Panc1 (cell line): ENCODE results near the gene TRABD2B. TPM values are rescaled to one million over a fixed set of nuclear protein-coding genes. Genes with fewer than 3 reads are reported as not detected.

ENCODE experiments used
- ATAC-seq: fragments of 200-7000 bp; cut with Tn5 transposase; 2 replicates; pipeline ENCODE4 v1.9.1; 2020; ENCODE audit warnings: mild to moderate bottlenecking, moderate library complexity
- BruUV-seq: library from RNA; stranded (reverse); fragments of 400-500 nt; replicated peaks from 2 replicates; lab custom pipeline; 2021; lab: Mats Ljungman, UMichigan
- CTCF ChIA-PET: fragments of 300-600 bp; sonication (Branson Sonifier 250); formaldehyde crosslinking; loops from one replicate; lab custom pipeline; 2022; ENCODE audit warnings: antibody characterized with exemption; lab: Charles Lee
- POLR2A ChIA-PET: fragments of 300-600 bp; sonication (Branson Sonifier 250); formaldehyde crosslinking; loops from one replicate; lab custom pipeline; 2022; ENCODE audit warnings: antibody characterized with exemption; lab: Charles Lee
- DNase-seq: peaks from one replicate; pipeline ENCODE4 v3.0.0-alpha.2; 2010; ENCODE audit warnings: low read depth, low spot score
- H3K27ac ChIP-seq: 2 replicates; pipeline ENCODE4 v1.5.1; 2011; ENCODE audit warnings: mild to moderate bottlenecking, low read length, inconsistent platforms
- H3K27me3 ChIP-seq: fragments of 200-500 bp; sonication (Bioruptor generic); 2 replicates; pipeline ENCODE4 v1.6.0; 2014; ENCODE audit warnings: low read length, inconsistent platforms; ENCODE audit not compliant: control insufficient read depth, insufficient read depth
- H3K36me3 ChIP-seq: fragments of 200-500 bp; sonication (Bioruptor generic); 2 replicates; pipeline ENCODE4 v1.5.1; 2014; ENCODE audit warnings: inconsistent platforms, mild to moderate bottlenecking, low read length, moderate library complexity; ENCODE audit not compliant: control insufficient read depth, insufficient read depth
- H3K4me1 ChIP-seq: 2 replicates; pipeline ENCODE4 v1.5.1; 2011; ENCODE audit warnings: inconsistent platforms, mild to moderate bottlenecking, low read length, moderate library complexity; ENCODE audit not compliant: control insufficient read depth, insufficient read depth
- H3K4me3 ChIP-seq, 2 experiments: 2 replicates each; pipeline ENCODE4 v1.5.1; 2011 to 2012; ENCODE audit warnings: low read depth in 2 of 2, low read length in 2 of 2, mild to moderate bottlenecking in 2 of 2, inconsistent platforms in 1 of 2, moderate library complexity in 1 of 2
- H3K9me3 ChIP-seq: fragments of 200-500 bp; sonication (Bioruptor generic); 2 replicates; pipeline ENCODE4 v1.5.1; 2014; ENCODE audit warnings: low read depth, mild to moderate bottlenecking, inconsistent platforms, low read length, moderate library complexity; ENCODE audit not compliant: control insufficient read depth, insufficient read depth
- CTCF ChIP-seq: fragments of 450-650 bp; IDR thresholded peaks from 2 replicates; pipeline ENCODE4 v1.5.1; 2017; ENCODE audit warnings: mild to moderate bottlenecking
- POLR2AphosphoS5 ChIP-seq: IDR thresholded peaks from 2 replicates; pipeline ENCODE4 v1.6.1; 2012; ENCODE audit warnings: mild to moderate bottlenecking, low read depth, low read length, moderate library complexity
- REST ChIP-seq, 2 experiments: IDR thresholded peaks; 2 replicates each; pipeline ENCODE4 v1.6.1; 2011 to 2012; ENCODE audit warnings: low read depth in 2 of 2, control low read depth in 1 of 2, low read length in 1 of 2, mild to moderate bottlenecking in 1 of 2, moderate library complexity in 1 of 2; ENCODE audit not compliant: insufficient read depth in 1 of 2
- SIN3A ChIP-seq: IDR thresholded peaks from 2 replicates; pipeline ENCODE4 v1.6.1; 2012; ENCODE audit warnings: low read depth, mild to moderate bottlenecking, low read length, moderate library complexity, borderline replicate concordance; ENCODE audit not compliant: insufficient read depth
- TCF7L2 ChIP-seq: IDR thresholded peaks from 2 replicates; pipeline ENCODE4 v1.6.1; 2011; ENCODE audit warnings: mild to moderate bottlenecking, low read depth, low read length, inconsistent platforms
- in situ Hi-C: cut with HindIII; loops from 2 replicates; pipeline ENCODE4 v1.10.0; 2016; ENCODE audit warnings: low sequenced_read_pairs, low pct_unique_long_range_greater_than_20kb
- intact Hi-C: fragments of 100-400 bp; cut with micrococcal nuclease; formaldehyde crosslinking; loops from one replicate; pipeline ENCODE4 v1.10.0; 2022; ENCODE audit not compliant: unreplicated experiment
- total RNA-seq: library from RNA; stranded (reverse); gene quantifications from one replicate; pipeline ENCODE4 v1.2.1, GENCODE V29; 2021; ENCODE audit not compliant: unreplicated experiment

The TRABD2B gene
- total RNA-seq, 1 experiment from 2014 or later, result not detected

- in situ Hi-C loops (no loop called here), intact Hi-C loops (no loop called here)
- ChIA-PET CTCF (interaction anchor here (0.6 kb wide), 1 partner anchor 23 kb away, joined by 3 read pairs; no protein-coding TSS in a partner anchor), POLR2A (no interaction called here)
- ATAC-seq (no peak), DNase-seq (no peak)
- Histone ChIP-seq H3K36me3 (no peaks in the 10 kb centered on the region), H3K27me3 (peaks cover 37% of the 10 kb centered on the region), H3K4me3 (no peak overlapping the region), H3K9me3 (no peaks in the 10 kb centered on the region), H3K27ac (no peak overlapping the region), H3K4me1 (no peaks in the 10 kb centered on the region)
- TF ChIP-seq TCF7L2 (no peak), CTCF (no peak), POLR2AphosphoS5 (no peak), SIN3A (no peak), REST (IDR thresholded peaks at IDR 0.05; ENCODE audit: insufficient read depth in 1 of 2, low read depth in 2 of 2, low read length in 1 of 2) (no peak)
- BruUV-seq, result no TSS peak
Observed at GRCh38 chr1:47987601-47988000, 9.6 kb downstream of the TRABD2B start.

GRCh38 chr1:47986761-47987200, 10.4 kb downstream of the TRABD2B start:
- BruUV-seq, result no TSS peak
- CTCF ChIA-PET, result interaction anchor here (0.6 kb wide), 1 partner anchor 23 kb away, joined by 3 read pairs; no protein-coding TSS in a partner anchor
- POLR2A ChIA-PET, result no interaction called here
- Histone ChIP-seq H3K9me3 (no peaks in the 10 kb centered on the region), H3K27ac (no peak overlapping the region), H3K27me3 (peaks cover 37% of the 10 kb centered on the region), H3K4me1 (no peaks in the 10 kb centered on the region), H3K4me3 (no peak overlapping the region), H3K36me3 (no peaks in the 10 kb centered on the region)
- DNase-seq (no peak), ATAC-seq (no peak)
- TF ChIP-seq TCF7L2, result no peak
- TF ChIP-seq CTCF, result no peak
- TF ChIP-seq SIN3A, result no peak
- no peak for TF ChIP-seq REST (IDR thresholded peaks at IDR 0.05; ENCODE audit: insufficient read depth in 1 of 2, low read depth in 2 of 2, low read length in 1 of 2)
- no peak for TF ChIP-seq POLR2AphosphoS5
- in situ Hi-C loops, result no loop called here
- intact Hi-C loops, result no loop called here
